ENCODE measurements around the gene EVL.

The EVL gene

DNA sequence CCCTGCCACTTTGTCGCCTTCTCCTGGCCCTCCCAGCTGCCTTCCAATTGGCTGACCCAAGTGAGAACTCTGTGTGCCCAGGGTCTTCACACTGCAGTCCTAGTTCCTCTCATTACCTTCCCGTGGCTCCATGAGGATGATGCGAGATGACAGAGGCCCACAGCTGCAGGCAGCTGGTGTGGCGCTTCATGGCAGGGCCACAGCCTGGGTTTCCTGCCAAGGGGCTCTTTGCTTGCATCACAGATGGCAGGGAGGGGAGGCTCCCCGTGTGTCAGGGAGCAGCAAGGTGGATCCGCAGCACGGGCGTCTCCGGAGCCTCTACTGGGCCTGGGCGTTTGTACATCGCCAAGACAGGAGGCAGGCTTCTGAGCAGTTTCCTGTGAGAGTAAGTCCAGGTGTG, 65.3 kb downstream of the EVL start:
- no peak for DNase-seq (ENCODE audit: low spot score)

DNA sequence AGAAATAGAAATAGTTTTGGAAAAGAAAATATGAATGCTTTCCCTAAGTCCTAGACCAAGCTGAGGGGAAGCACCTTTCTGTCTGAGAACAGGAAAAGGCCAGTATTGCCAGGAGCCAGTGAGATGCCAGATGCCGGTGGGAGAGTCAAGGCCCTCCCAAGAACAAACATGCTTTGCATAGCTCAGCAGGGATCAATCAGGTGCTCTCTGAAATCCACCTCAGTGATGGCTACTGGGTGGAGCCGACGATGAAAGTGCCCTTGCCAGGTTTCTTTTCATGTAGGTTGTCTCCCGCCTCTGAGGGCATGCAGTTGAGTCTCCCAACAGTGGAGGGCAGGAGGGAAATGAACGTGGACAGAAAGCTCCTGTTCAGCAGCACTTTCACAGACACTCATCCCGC, 66.0 kb downstream of the EVL start:
- no peak for DNase-seq (ENCODE audit: low spot score)

DNA sequence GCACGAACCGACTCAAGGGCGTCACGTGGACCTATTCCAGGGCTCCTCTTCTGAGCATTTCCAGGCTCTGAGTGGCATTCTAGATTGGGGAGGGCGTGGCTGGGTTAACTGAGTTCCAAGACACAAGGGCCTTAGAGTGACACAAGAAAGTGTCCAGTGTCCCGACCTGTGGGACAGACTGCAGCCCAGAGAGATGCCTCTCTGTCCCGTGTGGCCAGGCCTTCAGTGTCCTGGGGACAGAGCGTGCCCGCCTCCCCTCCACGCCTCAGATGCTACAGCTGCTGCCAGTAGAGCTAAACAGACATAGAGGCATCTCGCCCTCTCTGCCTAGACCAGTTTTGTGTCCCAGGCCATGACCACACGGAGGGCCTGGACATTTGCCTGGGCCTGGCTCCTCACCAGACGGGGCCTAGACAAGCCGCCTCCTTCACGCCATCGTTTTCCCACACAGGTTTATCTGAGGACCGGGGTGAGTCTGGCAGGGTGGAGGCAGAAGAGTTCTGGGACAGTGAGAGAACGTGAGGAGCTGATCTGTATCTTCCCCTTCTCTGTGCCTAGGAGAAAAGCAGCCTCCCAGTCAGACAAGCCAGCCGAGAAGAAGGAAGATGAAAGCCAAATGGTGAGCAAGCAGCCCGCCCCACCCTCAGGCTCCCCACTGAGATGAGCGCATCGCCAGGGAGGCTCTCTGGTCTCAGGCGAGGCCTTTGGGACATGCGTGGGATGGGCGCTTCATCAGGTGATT, 67.1 kb downstream of the EVL start:
- DNase-seq (ENCODE audit: low spot score) = peak; percentile 84

DNA sequence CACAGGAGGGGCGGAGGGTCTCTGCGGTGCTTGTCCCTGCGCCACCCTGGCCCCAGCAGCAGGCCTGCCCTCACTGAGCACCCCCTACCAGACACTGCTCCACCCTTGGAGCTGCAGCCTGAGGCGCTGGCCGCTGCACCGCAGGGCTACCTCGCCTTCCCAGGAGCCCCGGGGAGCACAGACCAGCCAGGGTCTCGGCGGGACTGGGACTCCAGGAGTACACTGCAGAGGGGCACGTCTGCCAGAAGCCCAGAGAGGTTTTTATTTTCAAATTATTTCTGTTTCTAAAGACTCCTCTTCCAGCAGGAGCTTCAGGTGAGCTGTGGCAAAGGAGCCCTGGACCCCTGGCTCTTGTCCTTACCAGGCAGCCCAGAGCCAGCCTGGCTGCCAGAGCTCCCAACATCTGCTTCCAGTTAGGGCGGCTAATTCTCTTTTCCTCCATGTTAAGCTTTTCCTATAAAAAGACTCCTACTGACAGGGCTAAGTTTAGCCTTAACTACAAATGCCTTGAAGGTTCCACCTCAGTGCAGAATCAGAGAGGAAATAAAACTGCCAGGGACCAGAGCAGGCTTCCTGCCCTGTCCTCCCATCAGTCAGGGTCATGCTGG, 67.8 kb downstream of the EVL start:
- DNase-seq (ENCODE audit: low spot score) = peak; percentile 48

DNA sequence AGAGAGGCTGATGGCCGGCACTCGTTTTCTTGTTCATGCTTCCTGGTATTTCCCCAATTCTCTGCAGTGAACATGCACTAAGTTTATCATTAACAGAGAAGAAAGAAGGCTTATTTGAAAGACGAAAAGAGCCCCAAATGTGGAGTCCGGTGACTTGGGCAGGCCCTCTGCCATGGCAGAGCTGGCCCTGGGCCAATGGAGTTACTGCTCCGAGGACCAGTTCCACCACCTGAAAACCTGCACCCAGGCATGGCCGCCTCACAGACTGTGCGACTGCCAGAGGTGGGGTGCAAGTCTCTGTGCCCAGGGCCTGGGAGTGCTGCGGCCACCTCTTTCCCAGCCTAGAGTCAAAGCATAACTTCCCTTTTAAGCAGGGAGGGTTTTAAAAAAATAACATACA, 69.4 kb downstream of the EVL start:
- no peak for DNase-seq (ENCODE audit: low spot score)

DNA sequence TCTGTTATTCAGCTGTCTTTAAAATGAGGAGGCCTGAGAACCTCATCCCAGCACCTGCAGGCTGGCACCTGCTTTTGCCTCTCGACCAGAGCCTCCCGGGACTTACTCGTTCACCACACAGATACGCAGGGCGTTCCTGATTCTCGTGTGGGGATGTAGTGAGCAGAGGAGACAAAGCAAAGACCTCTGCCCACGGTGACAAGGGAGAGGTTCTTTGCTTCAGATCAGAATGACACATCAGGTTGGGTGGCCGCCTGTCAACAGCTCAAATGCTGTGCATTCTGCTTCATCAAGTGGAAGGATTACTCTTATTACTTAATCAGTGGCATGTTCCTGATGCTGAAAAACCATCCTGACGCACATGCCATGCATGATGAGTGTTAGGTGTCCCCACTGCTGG, 69.9 kb downstream of the EVL start:
- no peak for DNase-seq (ENCODE audit: low spot score)

DNA sequence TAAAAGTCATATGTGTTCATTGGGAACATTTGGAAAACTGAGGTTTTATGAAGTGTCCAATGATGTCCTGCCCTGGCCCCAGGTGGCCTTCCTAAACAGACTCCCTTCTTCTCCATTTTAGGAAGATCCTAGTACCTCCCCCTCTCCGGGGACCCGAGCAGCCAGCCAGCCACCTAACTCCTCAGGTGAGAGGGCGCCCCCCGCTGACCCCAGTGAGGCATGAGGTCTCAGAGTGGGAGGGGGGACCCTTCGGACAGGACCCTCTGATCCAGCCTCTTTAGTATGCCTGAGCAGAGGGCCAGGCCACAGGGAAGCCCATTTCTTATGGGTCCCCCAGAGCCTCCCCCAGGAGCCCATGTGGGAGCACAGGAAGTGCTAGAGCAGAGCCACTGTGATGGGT, 70.6 kb downstream of the EVL start:
- no peak for DNase-seq (ENCODE audit: low spot score)

DNA sequence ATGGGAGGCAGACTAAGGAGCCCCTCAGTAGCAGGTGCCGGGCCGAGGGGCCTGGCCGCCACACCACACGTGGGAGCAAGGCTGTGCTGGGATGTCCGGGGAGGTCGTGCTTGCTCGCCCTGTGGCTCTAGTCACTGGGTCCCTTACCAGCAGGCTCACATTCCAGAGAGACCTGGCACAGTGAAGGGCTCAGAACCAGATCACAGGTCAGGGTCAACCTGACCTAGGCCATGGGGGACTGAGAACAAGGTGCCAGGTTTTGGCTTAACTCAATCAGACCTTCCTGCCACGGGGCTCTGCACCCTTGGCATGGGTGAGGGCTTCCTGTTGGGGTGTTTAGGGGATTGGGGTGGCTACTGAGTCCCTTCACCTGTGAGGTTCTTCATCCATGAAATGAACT, 72.0 kb downstream of the EVL start:
- DNase-seq (ENCODE audit: low spot score) = no peak

DNA sequence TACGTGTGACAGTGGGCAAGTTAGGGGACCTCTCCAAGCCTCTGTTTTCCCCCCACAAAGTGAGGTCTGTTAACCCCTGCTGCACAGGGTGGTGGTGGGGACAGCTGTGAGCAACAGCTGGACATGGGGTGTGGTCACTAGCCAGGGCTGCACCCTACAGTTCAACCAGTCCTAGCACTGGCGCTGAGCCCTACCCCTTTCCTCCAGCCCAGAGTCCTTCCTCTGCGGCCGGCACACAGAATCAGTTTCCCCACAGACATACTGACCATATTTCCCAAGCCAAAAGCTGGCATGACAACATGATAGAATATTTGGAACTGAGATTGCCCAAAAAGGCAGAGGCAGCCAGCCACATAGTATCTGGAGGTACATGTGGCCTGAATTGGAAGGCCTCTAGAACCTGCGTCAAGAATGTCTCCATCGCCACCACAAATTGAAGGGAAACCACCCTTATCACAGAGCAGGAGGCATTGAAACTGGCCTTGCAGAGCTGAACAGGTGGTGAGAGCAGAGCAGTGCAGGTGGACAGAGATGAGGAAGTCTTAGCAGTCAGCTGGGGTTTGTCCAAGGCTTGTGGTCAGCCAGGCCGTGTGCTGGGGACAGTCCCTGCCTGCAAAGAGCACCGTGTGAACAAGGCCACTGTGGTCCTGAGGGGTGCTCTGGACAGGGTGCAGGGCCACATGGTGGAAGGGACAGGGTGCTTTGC, 73.0 kb downstream of the EVL start:
- DNase-seq (ENCODE audit: low spot score) = no peak

DNA sequence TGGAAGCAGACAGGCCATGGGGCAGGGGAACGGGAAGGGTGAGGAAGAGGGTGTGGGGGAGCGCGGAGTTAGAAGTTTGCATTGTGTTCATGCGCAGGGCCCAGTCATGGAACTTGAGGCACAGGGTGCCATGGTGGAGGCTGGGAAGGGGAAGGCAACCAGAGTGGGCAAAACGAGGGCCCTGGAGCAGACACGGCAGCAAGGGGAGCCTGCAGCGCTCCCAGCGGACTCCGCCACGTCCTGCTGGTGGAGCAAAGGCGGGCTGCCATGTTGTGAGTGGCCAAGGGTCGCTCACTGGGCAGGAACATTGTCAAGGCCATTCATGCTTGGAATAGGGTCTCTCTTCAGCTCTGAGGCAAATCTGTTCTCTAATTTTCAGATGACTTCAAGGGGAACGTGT, 73.7 kb downstream of the EVL start:
- no peak for DNase-seq (ENCODE audit: low spot score)

DNA sequence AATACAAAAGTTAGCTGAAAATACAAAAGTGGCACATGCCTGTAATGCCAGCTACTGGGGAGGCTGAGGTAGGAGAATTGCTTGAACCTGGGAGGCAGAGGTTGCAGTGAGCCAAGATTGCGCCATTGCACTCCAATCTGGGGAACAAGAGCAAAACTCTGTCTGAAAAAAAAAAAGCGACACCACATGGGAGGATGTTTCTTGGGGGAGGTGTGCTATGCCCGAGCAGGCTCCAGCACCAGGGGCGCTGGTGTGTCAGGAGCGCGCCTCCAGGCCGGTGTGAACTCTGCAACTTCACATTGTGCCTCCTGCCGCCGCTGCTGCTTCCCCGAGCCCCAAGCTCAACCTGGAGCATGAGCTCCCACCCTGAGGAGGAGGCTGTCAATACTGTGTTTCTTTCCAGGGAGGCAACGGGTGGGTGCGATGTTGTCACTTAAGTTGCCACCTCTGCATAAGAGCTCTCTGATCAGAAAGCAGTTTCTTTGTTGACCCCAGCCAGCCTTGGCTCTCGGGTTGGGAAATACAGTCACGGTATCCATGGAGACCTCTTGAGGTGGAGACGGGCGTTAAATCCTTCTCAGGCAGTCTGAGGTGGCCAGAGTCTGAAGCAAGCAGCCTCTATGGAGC, 75.3 kb downstream of the EVL start:
- no peak for DNase-seq (ENCODE audit: low spot score)

DNA sequence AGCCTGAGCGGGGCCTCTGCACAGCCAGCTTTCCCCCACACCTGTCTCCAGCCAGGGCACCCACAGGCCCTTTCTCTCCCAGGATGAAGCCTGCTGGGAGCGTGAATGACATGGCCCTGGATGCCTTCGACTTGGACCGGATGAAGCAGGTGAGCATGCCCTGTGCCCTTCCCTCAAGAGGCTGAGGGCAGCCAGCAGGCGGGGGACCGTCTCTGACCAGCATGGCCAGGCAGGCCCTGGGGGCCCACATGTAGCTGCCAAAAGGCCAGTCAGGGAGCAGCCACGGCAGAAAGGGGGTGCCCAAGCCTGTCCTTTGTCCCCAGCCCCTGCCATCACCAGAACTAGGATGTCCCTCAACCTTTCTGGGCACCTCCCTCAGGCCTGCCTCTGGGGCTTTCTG, 75.9 kb downstream of the EVL start:
- DNase-seq (ENCODE audit: low spot score) = no peak

DNA sequence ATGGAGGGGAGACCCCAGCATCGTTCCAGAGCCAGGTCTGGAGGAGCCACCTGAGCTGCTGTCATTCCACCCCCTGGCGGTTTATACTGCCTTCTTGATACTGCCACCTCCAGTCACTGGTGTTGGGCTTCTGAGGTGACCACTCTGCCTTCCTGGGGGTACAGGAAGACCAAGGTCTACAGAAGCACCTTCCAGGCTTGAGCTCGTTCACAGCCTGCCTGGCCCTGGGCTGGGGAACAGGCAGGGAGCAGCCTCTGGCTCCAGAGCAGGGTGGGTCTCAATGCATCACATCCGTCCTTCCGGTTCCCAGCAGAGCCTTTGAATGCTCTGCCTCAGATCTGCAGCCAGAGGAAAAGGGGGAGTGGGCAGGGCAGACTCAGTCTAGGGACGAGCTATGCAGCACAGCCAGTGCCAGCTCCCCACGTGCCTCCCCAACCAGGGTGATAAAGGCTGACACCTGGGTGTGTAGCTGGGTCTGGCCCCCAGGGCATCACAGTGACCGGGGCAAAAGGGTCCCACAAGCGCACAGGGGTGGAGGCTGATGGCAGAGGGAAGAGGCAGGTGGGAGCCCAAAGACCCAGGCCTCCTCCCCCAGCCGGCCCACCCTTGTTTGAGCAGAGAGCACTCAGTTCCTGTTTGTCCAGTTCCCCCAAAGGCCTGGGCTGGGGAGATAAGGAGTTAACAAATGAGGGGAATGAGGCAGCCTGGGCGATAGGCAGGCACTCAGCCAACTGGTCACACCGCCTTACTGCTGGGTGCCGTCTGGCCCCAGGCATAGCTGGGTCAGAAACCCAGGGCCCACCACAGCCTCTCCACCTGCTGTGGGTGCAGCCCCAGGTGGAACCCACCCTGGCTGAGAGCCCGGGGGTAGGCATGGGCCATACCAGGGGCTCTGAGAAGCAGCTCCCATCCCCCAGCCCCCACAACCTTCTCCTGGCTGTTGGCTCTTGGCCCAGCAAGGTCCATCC, 77.1 kb downstream of the EVL start:
- DNase-seq (ENCODE audit: low spot score) = no peak

DNA sequence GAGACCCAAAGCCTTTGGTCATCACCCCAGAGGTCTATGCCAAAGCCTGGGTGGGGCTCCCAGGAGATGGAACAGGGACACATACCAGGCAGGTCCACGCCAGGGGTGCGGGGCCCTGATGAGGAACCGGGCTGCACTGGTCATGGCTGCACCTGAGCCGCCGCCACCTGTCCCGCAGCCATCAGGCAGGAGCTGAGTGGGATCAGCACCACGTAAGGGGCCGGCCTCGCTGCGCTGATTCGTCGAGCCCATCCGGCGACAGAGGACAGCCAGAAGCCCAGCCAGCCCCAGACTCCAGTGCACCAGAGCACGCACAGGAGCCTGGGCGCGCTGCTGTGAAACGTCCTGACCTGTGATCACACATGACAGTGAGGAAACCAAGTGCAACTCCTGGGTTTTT, 78.3 kb downstream of the EVL start:
- DNase-seq (ENCODE audit: low spot score) = no peak

DNA sequence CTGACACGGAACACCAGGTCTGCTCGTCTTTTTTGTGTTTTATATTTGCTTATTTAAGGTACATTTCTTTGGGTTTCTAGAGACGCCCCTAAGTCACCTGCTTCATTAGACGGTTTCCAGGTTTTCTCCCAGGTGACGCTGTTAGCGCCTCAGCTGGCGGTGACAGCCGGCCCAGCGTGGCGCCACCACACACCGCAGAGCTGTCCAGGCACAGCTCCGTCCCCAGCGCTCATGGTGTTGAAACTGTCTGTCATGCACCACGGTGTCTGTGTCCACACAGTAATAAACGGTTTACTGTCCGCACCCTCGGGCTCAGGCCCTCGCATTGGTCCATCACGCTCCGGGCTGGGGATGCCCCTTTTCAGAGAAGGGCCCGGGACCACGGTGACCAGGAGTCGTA, 78.7 kb downstream of the EVL start:
- no peak for DNase-seq (ENCODE audit: low spot score)

DNA sequence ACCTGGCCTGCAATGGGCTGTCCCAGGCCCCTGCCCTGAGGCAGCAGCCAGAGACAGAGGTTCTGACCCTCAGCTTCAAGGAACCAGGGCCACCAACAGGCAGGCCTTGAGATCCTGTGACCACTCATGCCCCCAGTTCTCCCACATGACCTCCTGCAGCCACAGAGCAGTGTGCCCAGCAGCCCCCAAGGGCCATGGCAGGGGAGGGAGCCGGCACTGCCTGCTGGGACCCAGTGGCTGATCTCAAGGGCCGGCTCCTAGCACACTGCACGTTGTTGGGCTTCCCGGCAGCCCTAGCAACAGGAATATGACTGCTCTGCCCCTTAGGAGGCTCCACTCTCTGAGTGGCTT, 79.4 kb downstream of the EVL start:
- DNase-seq (ENCODE audit: low spot score) = no peak

DNA sequence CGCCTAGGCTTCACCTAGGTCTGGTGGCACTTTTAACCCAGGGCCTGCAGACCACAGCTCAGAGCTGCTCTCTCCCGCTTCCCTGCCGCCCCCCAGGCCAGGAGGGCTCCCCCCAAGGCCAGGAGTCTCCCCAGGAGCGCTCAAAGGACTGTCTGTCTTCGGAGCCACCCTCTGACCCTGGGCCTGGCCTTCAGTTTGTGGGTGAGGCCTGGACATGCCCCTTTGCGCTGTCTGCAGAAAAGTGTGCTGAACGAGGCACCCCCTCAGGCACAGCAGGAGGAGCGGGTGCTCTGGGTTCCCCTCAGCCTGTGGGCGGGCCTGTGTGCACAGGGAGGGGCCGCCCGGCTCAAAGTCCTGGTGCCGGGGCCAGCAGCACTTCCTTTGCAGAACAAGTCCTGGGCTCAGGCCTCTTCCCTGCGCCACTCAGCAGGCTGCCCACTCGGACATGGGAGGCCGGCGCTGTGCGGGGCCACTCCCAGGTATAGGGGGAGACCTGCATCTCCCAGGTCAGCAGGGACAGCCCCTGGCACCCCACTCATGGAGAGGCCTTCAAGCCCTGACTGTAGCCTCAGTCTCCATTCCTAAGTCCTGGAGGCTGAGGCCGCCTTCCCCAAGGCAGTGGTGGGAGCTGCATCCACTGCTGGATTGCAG, 79.9 kb downstream of the EVL start:
- no peak for DNase-seq (ENCODE audit: low spot score)

DNA sequence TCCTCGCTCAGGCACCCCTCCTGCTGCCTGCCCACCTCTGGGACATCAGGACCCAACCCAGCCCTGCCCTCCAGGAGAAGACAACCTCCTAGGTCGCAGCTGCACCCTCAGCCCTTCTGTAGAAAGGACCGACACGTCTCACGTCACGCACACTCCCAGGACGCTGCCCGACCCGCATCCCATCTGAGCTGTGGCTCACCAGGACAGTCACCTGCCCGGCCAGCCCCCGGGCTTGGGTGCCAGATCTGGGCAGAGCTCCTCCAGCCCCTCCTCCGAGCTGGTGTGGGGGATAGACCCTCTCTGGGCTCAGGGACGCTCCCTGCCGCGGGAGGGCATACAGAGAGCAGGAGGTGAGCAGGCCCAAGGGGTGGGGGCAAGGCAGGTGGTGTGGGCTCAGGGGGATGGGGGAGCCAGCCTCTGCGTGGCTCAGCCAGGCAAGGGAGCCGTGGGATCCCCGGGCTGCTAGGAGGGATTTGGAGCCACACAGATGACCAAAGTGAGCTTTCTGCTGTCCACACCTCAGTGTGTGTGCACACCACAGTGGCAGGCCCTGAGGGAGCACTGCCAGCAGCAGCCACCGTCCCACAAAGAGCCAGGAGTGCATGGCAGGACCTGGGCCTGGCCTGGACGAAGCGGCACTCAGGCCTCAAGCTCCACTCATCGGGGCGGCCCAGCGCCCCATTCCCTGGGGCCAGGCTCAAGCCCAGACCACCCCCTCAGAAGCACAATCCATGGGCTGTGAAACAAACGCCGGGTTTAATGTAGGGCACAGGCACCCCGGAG, 80.7 kb downstream of the EVL start:
- DNase-seq (ENCODE audit: low spot score) = no peak

DNA sequence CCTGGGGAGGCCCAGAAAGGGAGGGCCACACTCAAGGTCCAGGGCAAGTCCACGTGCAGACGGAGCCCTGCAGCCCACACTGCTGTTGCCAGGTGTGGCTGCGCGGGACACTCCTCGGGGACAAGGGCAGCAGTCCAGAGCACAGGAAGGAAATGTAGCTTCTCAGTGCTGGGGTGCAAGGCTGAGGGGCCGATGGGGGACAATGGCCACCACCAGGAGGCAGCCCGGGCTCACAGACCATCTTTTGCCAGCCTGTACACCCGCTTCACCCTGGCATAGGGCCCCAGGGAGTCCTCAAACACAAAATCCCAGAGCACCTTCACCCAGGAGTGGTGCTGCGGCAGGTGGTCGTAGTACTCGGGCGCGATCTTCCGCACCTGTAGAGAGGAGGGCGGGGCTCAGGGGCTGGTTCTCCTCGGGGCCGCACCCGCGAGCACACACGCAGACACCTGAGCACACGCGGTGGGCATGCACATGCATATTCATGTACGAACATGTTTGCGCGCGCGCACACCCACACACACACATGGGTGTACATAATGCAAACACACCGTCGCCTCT, 81.4 kb downstream of the EVL start:
- no peak for DNase-seq (ENCODE audit: low spot score)

DNA sequence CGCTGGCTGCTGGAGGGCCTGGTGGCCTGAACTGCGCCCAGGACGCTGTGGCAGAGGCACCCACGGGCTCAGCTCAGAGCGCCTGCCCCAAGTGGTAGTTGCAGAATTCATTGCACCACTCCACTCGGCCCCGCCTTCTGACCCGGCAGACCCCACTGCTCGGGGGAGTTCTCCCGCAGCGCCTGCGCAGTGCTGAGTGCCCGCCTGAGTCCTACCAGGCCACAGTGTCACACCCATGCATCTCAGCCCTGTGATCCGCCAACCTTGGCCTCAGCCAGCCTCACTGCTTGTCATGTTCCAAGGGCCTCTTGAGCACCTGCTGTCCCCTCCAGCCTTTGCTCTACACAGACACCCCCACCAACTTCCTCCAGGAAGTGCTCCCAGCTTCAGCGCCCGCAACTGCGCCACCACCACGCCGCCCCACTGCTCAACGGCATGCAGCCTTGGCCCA, 82.0 kb downstream of the EVL start:
- DNase-seq (ENCODE audit: low spot score) = no peak
